GM20431 (cell line): ENCODE measurements around the gene USP48.
"Not testable (repeated sequence)": the region's sequence is repeated elsewhere in the genome, so short reads cannot be mapped to it uniquely, and the experiment has no call there.

ENCODE experiments used
- in situ Hi-C: fragments of 300-500 bp; cut with MseI, MboI; formaldehyde crosslinking; loops from one replicate; pipeline ENCODE4 v1.15.0; 2020; ENCODE audit warnings: low sequenced_read_pairs; ENCODE audit not compliant: unreplicated experiment

Gene USP48

DNA sequence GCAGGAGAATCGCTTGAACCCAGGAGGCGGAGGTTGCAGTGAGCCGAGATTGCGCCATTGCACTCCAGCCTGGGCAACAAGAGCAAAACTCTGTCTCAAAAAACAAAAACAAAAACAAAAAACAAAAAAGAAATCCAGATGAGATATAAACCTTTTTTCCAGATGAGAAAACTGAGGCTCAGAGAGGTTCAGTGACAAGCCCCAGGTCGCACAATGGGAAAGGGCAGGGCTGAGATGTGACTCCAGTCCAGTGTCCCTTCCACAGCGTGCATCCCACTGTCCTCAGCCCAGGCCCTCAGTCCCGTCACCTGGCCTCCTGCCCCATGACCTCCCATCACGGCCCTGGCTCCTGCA lies 151.4 kb downstream of the USP48 start:
- in situ Hi-C loops = not testable (repeated sequence)

- in situ Hi-C loops = no loop called here
These were observed 152.2 kb downstream of the USP48 start for GRCh38 chr1:21630571-21631343.

DNA sequence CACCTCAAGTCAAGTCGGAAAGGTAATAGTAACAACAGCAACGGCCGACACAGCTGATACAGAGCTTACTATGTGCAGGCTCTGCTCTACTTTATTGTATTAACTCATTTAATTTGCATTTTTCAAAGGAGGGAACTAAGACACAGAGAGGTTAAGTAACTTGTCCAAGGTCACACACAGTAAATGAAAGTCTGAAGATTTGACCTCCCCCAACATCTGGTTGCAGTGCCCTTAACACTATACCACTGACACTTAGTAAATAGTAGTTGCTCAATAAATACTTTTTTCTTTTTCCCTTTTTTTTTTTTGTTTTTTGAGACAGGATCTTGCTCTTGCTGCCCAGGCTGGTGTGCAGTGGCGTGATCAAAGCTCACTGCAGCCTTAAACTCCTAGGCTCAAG lies 153.0 kb downstream of the USP48 start:
- in situ Hi-C loops = no loop called here

DNA sequence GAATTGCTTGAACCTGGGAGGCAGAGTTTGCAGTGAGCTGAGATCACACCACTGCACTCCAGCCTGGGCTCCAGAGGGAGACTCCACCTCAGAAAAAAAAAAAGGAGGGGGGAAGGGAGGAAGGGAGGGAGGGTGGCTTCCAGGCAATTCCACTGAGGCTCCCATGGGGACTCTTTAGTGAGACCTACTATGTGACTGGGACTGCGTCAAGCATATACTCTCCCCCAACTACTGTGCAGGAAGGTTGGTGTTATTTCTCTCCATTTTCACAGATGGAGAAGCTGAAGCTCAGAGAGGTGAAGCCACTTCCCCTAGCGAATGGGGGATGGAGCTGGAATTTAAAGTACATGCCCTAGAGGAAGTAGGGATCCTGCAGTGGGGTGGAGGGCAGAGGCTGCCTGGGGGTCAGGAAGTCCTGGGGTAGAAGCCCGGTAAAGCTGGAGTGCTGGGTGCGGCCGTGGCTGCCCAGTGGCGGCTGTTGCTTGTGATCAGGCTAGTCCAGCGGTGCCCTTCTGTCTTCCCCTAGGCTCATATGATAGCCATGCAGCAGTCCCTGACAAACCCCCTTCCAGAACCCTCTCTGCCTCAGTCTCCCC lies 154.1 kb downstream of the USP48 start:
- in situ Hi-C loops = no loop called here
